ENCODE data around the gene BRAT1. TPM values are rescaled to one million over a fixed set of nuclear protein-coding genes. Genes with fewer than 3 reads are reported as not detected.

BRAT1 gene
- polyA plus RNA-seq, 1 donor from 2014 or later: 60.3 TPM

- Histone ChIP-seq H2AFZ (ENCODE audit: low read depth, low read length) (no peak overlapping the region), H3K27ac (ENCODE audit: low read length) (no peak overlapping the region), H3K9me2 (ENCODE audit: insufficient read depth, low read length) (no peaks in the 10 kb centered on the region), H3K4me2 (ENCODE audit: low read length) (no peak overlapping the region), H3F3A (ENCODE audit: insufficient read depth, low read length, poor library complexity, severe bottlenecking) (no peaks in the 10 kb centered on the region), H3K9me3 (ENCODE audit: low read length) (no peaks in the 10 kb centered on the region), H3K4me3 (ENCODE audit: low read length) (no peak overlapping the region), H4K20me1 (ENCODE audit: insufficient read depth) (no peaks in the 10 kb centered on the region), H3K9ac (ENCODE audit: low read length) (no peak overlapping the region), H3K27me3 (ENCODE audit: insufficient read depth, low read depth, low read length) (no peaks in the 10 kb centered on the region), H3K79me2 (replicated peaks; ENCODE audit: insufficient read depth, low read length) (no peaks in the 10 kb centered on the region), H3K36me3 (ENCODE audit: insufficient read depth, low read length) (no peaks in the 10 kb centered on the region)
- TF ChIP-seq EP300 (conservative IDR thresholded peaks at IDR 0.05; ENCODE audit: poor library complexity, severe bottlenecking): no peak
- no peak for TF ChIP-seq POLR2AphosphoS5 (IDR thresholded peaks at IDR 0.05)
- TF ChIP-seq, protein P1, sequence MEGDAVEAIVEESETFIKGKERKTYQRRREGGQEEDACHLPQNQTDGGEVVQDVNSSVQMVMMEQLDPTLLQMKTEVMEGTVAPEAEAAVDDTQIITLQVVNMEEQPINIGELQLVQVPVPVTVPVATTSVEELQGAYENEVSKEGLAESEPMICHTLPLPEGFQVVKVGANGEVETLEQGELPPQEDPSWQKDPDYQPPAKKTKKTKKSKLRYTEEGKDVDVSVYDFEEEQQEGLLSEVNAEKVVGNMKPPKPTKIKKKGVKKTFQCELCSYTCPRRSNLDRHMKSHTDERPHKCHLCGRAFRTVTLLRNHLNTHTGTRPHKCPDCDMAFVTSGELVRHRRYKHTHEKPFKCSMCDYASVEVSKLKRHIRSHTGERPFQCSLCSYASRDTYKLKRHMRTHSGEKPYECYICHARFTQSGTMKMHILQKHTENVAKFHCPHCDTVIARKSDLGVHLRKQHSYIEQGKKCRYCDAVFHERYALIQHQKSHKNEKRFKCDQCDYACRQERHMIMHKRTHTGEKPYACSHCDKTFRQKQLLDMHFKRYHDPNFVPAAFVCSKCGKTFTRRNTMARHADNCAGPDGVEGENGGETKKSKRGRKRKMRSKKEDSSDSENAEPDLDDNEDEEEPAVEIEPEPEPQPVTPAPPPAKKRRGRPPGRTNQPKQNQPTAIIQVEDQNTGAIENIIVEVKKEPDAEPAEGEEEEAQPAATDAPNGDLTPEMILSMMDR (IDR thresholded peaks at IDR 0.05; ENCODE audit: poor library complexity, severe bottlenecking): no peak
- no peak for TF ChIP-seq TAF1 (IDR thresholded peaks at IDR 0.05; ENCODE audit: low read depth)
- no peak for TF ChIP-seq EZH2 (IDR thresholded peaks at IDR 0.05; ENCODE audit: borderline replicate concordance, insufficient read depth, low read length, poor library complexity, severe bottlenecking)
- TF ChIP-seq REST (IDR thresholded peaks at IDR 0.05; ENCODE audit: borderline replicate concordance): no peak
- no peak for TF ChIP-seq SMC3 (conservative IDR thresholded peaks at IDR 0.05; ENCODE audit: poor library complexity)
- no peak for TF ChIP-seq MXI1 (conservative IDR thresholded peaks at IDR 0.05; ENCODE audit: poor library complexity, severe bottlenecking)
- no peak for TF ChIP-seq RAD21 (conservative IDR thresholded peaks at IDR 0.05)
Observed at GRCh38 chr7:2586326-2587020, 31.1 kb upstream of the BRAT1 start.

GRCh38 chr7:2585446-2585845 lies 30.1 kb upstream of the BRAT1 start:
- Histone ChIP-seq H3K36me3 (ENCODE audit: insufficient read depth, low read length) (no peaks in the 10 kb centered on the region), H3K79me2 (replicated peaks; ENCODE audit: insufficient read depth, low read length) (no peaks in the 10 kb centered on the region), H4K20me1 (ENCODE audit: insufficient read depth) (no peaks in the 10 kb centered on the region), H3K9me2 (ENCODE audit: insufficient read depth, low read length) (no peaks in the 10 kb centered on the region), H3K27me3 (ENCODE audit: insufficient read depth, low read depth, low read length) (no peaks in the 10 kb centered on the region), H3K27ac (ENCODE audit: low read length) (no peak overlapping the region), H3K4me3 (ENCODE audit: low read length) (no peak overlapping the region), H3F3A (ENCODE audit: insufficient read depth, low read length, poor library complexity, severe bottlenecking) (no peaks in the 10 kb centered on the region), H3K9ac (ENCODE audit: low read length) (no peak overlapping the region), H3K9me3 (ENCODE audit: low read length) (no peaks in the 10 kb centered on the region), H2AFZ (ENCODE audit: low read depth, low read length) (no peak overlapping the region), H3K4me2 (ENCODE audit: low read length) (no peak overlapping the region)
- TF ChIP-seq TAF1 (IDR thresholded peaks at IDR 0.05; ENCODE audit: low read depth): no peak
- no peak for TF ChIP-seq EZH2 (IDR thresholded peaks at IDR 0.05; ENCODE audit: borderline replicate concordance, insufficient read depth, low read length, poor library complexity, severe bottlenecking)
- TF ChIP-seq SMC3 (conservative IDR thresholded peaks at IDR 0.05; ENCODE audit: poor library complexity): no peak
- TF ChIP-seq RAD21 (conservative IDR thresholded peaks at IDR 0.05): no peak
- no peak for TF ChIP-seq MXI1 (conservative IDR thresholded peaks at IDR 0.05; ENCODE audit: poor library complexity, severe bottlenecking)
- TF ChIP-seq POLR2AphosphoS5 (IDR thresholded peaks at IDR 0.05): no peak
- TF ChIP-seq REST (IDR thresholded peaks at IDR 0.05; ENCODE audit: borderline replicate concordance): no peak
- TF ChIP-seq, protein P1 (IDR thresholded peaks at IDR 0.05; ENCODE audit: poor library complexity, severe bottlenecking): no peak
- TF ChIP-seq EP300 (conservative IDR thresholded peaks at IDR 0.05; ENCODE audit: poor library complexity, severe bottlenecking): no peak
